B cell (primary cell): ENCODE measurements around the gene TMOD1. TPM values are rescaled to one million over a fixed set of nuclear protein-coding genes. Genes with fewer than 3 reads are reported as not detected.

Experiments used
- ATAC-seq: fragments of 200-7000 bp; cut with Tn5 transposase; one replicate; pipeline ENCODE4 v1.10.0; 2021; ENCODE audit warnings: low read depth, mild to moderate bottlenecking, moderate number of reproducible peaks, moderate library complexity
- CTCF ChIA-PET: fragments of 350-600 bp; sonication (Branson Sonifier 250); formaldehyde crosslinking; loops from one replicate; lab custom pipeline; 2021; ENCODE audit warnings: antibody characterized with exemption, inconsistent platforms; lab: Charles Lee
- POLR2A ChIA-PET: fragments of 350-600 bp; sonication (Branson Sonifier 250); formaldehyde crosslinking; loops from one replicate; lab custom pipeline; 2021; ENCODE audit warnings: antibody characterized with exemption; lab: Charles Lee
- DNase-seq: peaks from one replicate; pipeline ENCODE4 v3.0.0; 2013
- H2AFZ ChIP-seq: 2 replicates; pipeline ENCODE4 v1.6.1; 2012; ENCODE audit warnings: mild to moderate bottlenecking, low read depth, low read length; ENCODE audit not compliant: insufficient read depth, poor library complexity, severe bottlenecking
- H3K27ac ChIP-seq, 2 donors: 1 replicate in 1 of 2; 2 replicates in 1 of 2; pipeline ENCODE4 v1.5.1; 2012 to 2013; ENCODE audit warnings: low read length in 2 of 2, mild to moderate bottlenecking in 2 of 2, moderate library complexity in 1 of 2
- H3K27me3 ChIP-seq, 4 experiments: fragments of 200-600 bp in 1 of 4; sonication (generic) in 1 of 4; replicated peaks in 1 of 4; 1 replicate in 2 of 4; 2 replicates in 2 of 4; pipeline versions ENCODE4 v1.6.1 to v1.7.0; 2013 to 2016; ENCODE audit warnings: low read length in 3 of 4, mild to moderate bottlenecking in 2 of 4, mixed read lengths in 1 of 4, moderate library complexity in 1 of 4; ENCODE audit not compliant: insufficient read depth in 4 of 4, control insufficient read depth in 3 of 4; ENCODE audit errors: control extremely low read depth in 1 of 4
- H3K36me3 ChIP-seq, 2 experiments: replicated peaks in 1 of 2; 1 replicate in 1 of 2; 2 replicates in 1 of 2; pipeline versions ENCODE4 v1.6.1 to v1.7.1; 2013; ENCODE audit warnings: low read length in 1 of 2; ENCODE audit not compliant: insufficient read depth in 2 of 2, control insufficient read depth in 1 of 2; ENCODE audit errors: control extremely low read depth in 1 of 2, extremely low read depth in 1 of 2
- H3K4me1 ChIP-seq, 2 donors: fragments of 200-600 bp in 1 of 2; sonication (generic) in 1 of 2; 1 replicate in 1 of 2; 2 replicates in 1 of 2; pipeline versions ENCODE4 v1.5.1 to v1.6.1; 2013 to 2017; ENCODE audit warnings: low read length in 2 of 2; ENCODE audit not compliant: control insufficient read depth in 2 of 2, insufficient read depth in 2 of 2
- H3K4me2 ChIP-seq: replicated peaks from 2 replicates; pipeline ENCODE3; 2012; ENCODE audit warnings: mild to moderate bottlenecking, low read depth, low read length; ENCODE audit not compliant: poor library complexity, severe bottlenecking
- H3K4me3 ChIP-seq, 5 experiments: fragments of 200-600 bp in 1 of 5; sonication (generic) in 1 of 5; 1 replicate in 3 of 5; 2 replicates in 2 of 5; pipeline versions ENCODE4 v1.5.1 to v1.7.0; 2011 to 2016; ENCODE audit warnings: low read length in 4 of 5, mild to moderate bottlenecking in 4 of 5, low read depth in 2 of 5, control low read depth in 1 of 5, moderate library complexity in 1 of 5; ENCODE audit not compliant: insufficient read depth in 1 of 5; ENCODE audit errors: control extremely low read depth in 1 of 5, extremely low read depth in 1 of 5
- H3K79me2 ChIP-seq: fragments of 200-600 bp; sonication (generic); one replicate; pipeline ENCODE4 v1.6.0; 2016; ENCODE audit warnings: low read length; ENCODE audit not compliant: control insufficient read depth, insufficient read depth
- H3K9ac ChIP-seq: fragments of 200-600 bp; sonication (generic); 2 replicates; pipeline ENCODE4 v1.6.1; 2017; ENCODE audit warnings: mild to moderate bottlenecking, low read length, moderate library complexity
- H3K9me3 ChIP-seq, 3 donors: one replicate each; pipeline versions ENCODE4 v1.6.1 to v1.7.1; 2013; ENCODE audit warnings: low read length in 2 of 3; ENCODE audit not compliant: control insufficient read depth in 2 of 3, insufficient read depth in 1 of 3; ENCODE audit errors: control extremely low read depth in 1 of 3
- H4K20me1 ChIP-seq: 2 replicates; pipeline ENCODE4 v1.6.0; 2012; ENCODE audit warnings: mild to moderate bottlenecking, low read length; ENCODE audit not compliant: insufficient read depth, control insufficient read depth, poor library complexity, severe bottlenecking
- H3K27ac Mint-ChIP-seq: one replicate; pipeline ENCODE4 v1.8.0; 2021; ENCODE audit warnings: mixed read lengths
- H3K27me3 Mint-ChIP-seq: one replicate; pipeline ENCODE4 v1.8.0; 2021; ENCODE audit warnings: mixed read lengths
- H3K4me1 Mint-ChIP-seq: one replicate; pipeline ENCODE4 v1.8.0; 2021; ENCODE audit warnings: mixed read lengths
- H3K4me3 Mint-ChIP-seq: one replicate; pipeline ENCODE4 v1.8.0; 2021; ENCODE audit warnings: mixed read lengths
- H3K9me3 Mint-ChIP-seq: one replicate; pipeline ENCODE4 v1.8.0; 2022; ENCODE audit warnings: mixed read lengths; ENCODE audit not compliant: insufficient read depth
- EZH2 ChIP-seq: IDR thresholded peaks from 2 replicates; pipeline ENCODE4 v1.6.1; 2012; ENCODE audit warnings: borderline replicate concordance, low read depth, mild to moderate bottlenecking, moderate library complexity, low read length; ENCODE audit not compliant: insufficient read depth, poor library complexity, severe bottlenecking
- WGBS: methylation state at CpG from one replicate; pipeline ENCODE4 v1.1.5; 2013; ENCODE audit warnings: missing lambda C conversion rate; ENCODE audit not compliant: insufficient coverage; 5-methylcytosine and 5-hydroxymethylcytosine counted together
- intact Hi-C: fragments of 100-400 bp; cut with micrococcal nuclease; formaldehyde crosslinking; loops from one replicate; pipeline ENCODE4 v1.10.0; 2022
- polyA plus RNA-seq: library from polyadenylated mRNA; depleted of rRNA; stranded (reverse); fragments of >200 nt; gene quantifications from 2 replicates; pipeline ENCODE4 v1.2.3, GENCODE V29; 2012
- total RNA-seq, 2 donors: library from RNA; stranded (reverse); fragments of 120-200 nt in 1 of 2; gene quantifications; 1 replicate in 1 of 2; 2 replicates in 1 of 2; pipeline versions ENCODE4 v1.2.3 to v1.2.4, GENCODE V29; 2013 to 2022
- TF ChIP-seq, protein P1 (sequence below): fragments of 200-600 bp; IDR thresholded peaks from one replicate; pipeline ENCODE4 v1.8.0; 2022; ENCODE audit warnings: antibody characterized with exemption, mild to moderate bottlenecking

The TMOD1 gene
- total and polyA plus RNA-seq, 2 donors (not counting 1 experiment from before 2014, with no cell fraction given): 0.30 to 2.5 TPM

GRCh38 chr9:97474372-97474925 is 27.0 kb upstream of the TMOD1 start:
- no CpG with 5 or more reads among the region's 5 CpGs for WGBS
- intact Hi-C loops: no loop called here
- Mint-ChIP-seq H3K27ac (no peak overlapping the region), H3K4me1 (no peaks in the 10 kb centered on the region), H3K27me3 (no peaks in the 10 kb centered on the region), H3K9me3 (no peaks in the 10 kb centered on the region), H3K4me3 (no peak overlapping the region)
- H3K9ac ChIP-seq: no peak overlapping the region
- H2AFZ ChIP-seq: no peak overlapping the region
- H3K36me3 ChIP-seq: peaks cover 1 to 35% of the 10 kb centered on the region in 2 experiments
- H3K4me1 ChIP-seq: no peaks in the 10 kb centered on the region
- no peaks in the 10 kb centered on the region for H3K79me2 ChIP-seq
- no peaks in the 10 kb centered on the region for H3K27me3 ChIP-seq
- ATAC-seq (no peak), DNase-seq (no peak)
- no peaks in the 10 kb centered on the region for H4K20me1 ChIP-seq
- H3K4me3 ChIP-seq: no peak overlapping the region
- no peaks in the 10 kb centered on the region for H3K9me3 ChIP-seq
- ChIA-PET POLR2A (no interaction called here), CTCF (interaction anchor here (0.8 to 2.3 kb wide), 2 partner anchors 124 to 141 kb away, joined by 5 to 12 read pairs; no protein-coding TSS in a partner anchor)
- no peak overlapping the region for H3K4me2 ChIP-seq
- H3K27ac ChIP-seq: no peak overlapping the region
- TF ChIP-seq, protein P1, sequence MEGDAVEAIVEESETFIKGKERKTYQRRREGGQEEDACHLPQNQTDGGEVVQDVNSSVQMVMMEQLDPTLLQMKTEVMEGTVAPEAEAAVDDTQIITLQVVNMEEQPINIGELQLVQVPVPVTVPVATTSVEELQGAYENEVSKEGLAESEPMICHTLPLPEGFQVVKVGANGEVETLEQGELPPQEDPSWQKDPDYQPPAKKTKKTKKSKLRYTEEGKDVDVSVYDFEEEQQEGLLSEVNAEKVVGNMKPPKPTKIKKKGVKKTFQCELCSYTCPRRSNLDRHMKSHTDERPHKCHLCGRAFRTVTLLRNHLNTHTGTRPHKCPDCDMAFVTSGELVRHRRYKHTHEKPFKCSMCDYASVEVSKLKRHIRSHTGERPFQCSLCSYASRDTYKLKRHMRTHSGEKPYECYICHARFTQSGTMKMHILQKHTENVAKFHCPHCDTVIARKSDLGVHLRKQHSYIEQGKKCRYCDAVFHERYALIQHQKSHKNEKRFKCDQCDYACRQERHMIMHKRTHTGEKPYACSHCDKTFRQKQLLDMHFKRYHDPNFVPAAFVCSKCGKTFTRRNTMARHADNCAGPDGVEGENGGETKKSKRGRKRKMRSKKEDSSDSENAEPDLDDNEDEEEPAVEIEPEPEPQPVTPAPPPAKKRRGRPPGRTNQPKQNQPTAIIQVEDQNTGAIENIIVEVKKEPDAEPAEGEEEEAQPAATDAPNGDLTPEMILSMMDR: no peak
- TF ChIP-seq EZH2: no peak

- H4K20me1 ChIP-seq: no peaks in the 10 kb centered on the region
- H3K27ac Mint-ChIP-seq: no peak overlapping the region
- CTCF ChIA-PET: no interaction called here
Observed at GRCh38 chr9:97475059-97475458, 26.4 kb upstream of the TMOD1 start.

More at GRCh38 chr9:97475059-97475458, 26.4 kb upstream of the TMOD1 start:
- Histone ChIP-seq H3K4me1 (no peaks in the 10 kb centered on the region), H3K4me2 (no peak overlapping the region), H3K9ac (no peak overlapping the region), H3K79me2 (no peaks in the 10 kb centered on the region), H2AFZ (no peak overlapping the region), H3K36me3 (peaks cover 1 to 40% of the 10 kb centered on the region in 2 experiments), H3K9me3 (no peaks in the 10 kb centered on the region), H3K4me3 (no peak overlapping the region), H3K27ac (no peak overlapping the region), H3K27me3 (no peaks in the 10 kb centered on the region)
- WGBS: no CpG with 5 or more reads among the region's 2 CpGs
- ATAC-seq: no peak
- intact Hi-C loops: no loop called here
- Mint-ChIP-seq H3K27me3 (no peaks in the 10 kb centered on the region), H3K9me3 (no peaks in the 10 kb centered on the region), H3K4me1 (no peaks in the 10 kb centered on the region), H3K4me3 (no peak overlapping the region)
- POLR2A ChIA-PET: no interaction called here
- TF ChIP-seq, protein P1: no peak
- TF ChIP-seq EZH2: no peak
- no peak for DNase-seq
